ENCODE measurements around the gene FBXW5. TPM values are rescaled to one million over a fixed set of nuclear protein-coding genes. Genes with fewer than 3 reads are reported as not detected.

The FBXW5 gene
- total and polyA plus RNA-seq, 2 donors (not counting 3 experiments of a cell fraction or from before 2014, with no cell fraction given), result 97.3 to 151 TPM

DNA sequence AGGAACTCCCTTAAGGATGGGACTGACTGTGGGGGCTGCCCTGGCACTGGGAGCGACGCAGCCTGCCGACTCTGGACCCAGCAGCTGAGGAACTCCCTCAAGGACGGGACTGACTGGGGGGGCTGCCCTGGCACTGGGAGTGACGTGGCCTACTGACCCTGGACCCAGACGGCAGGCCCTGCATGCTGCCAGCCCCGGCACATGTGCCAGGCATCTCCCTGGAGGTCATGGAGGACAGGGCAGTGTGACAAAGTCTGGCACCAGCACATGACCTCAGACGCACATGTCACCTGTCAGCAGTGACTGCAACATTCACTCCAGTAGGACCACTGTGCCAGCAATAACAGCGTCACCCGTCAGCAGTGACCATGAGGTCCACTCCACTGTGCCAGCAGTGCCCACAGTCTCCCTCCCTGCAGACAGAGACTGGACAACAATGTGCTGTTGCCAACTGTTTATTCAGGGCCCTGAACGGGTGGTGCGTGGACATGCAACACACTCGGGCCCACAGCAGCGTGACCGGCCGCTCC is 4.5 kb downstream of the FBXW5 start:
- BruUV-seq (replicated peaks), result no TSS peak
- no peak for FAIRE-seq
- H3K4me3 ChIP-seq (replicated peaks in 1 of 3; ENCODE audit: insufficient read depth in 1 of 3, low read depth in 1 of 3, low read length in 3 of 3), result no peak overlapping the region
- H3K27me3 ChIP-seq (ENCODE audit: control insufficient read depth in 2 of 2, insufficient read depth in 2 of 2, low read length in 2 of 2), result no peaks in the 10 kb centered on the region
- H4K20me1 ChIP-seq (replicated peaks; ENCODE audit: control insufficient read depth, extremely low read depth, insufficient read depth, low read length), result no peaks in the 10 kb centered on the region
- no peak overlapping the region for H3K9ac ChIP-seq (replicated peaks; ENCODE audit: extremely low read depth, insufficient read depth, low read length)
- peaks cover 2 to 31% of the 10 kb centered on the region in 2 experiments for H3K36me3 ChIP-seq (ENCODE audit: control insufficient read depth in 2 of 2, extremely low read depth in 1 of 2, insufficient read depth in 2 of 2, low read length in 2 of 2)
- TF ChIP-seq FOS (IDR thresholded peaks at IDR 0.05; ENCODE audit: borderline replicate concordance, insufficient read depth, low read length), result no peak
- no peaks in the 10 kb centered on the region for H3K9me3 ChIP-seq (replicated peaks; ENCODE audit: control insufficient read depth, insufficient read depth, low read length)
- POLR2A ChIA-PET, result interaction anchor here (0.7 kb wide), 1 partner anchor 22 kb away, joined by 6 read pairs; no protein-coding TSS in a partner anchor
- H3K79me2 ChIP-seq (ENCODE audit: control insufficient read depth, insufficient read depth, low read length), result peaks cover 26% of the 10 kb centered on the region
- H3K4me2 ChIP-seq (ENCODE audit: insufficient read depth, low read length), result no peak overlapping the region
- no peak for DNase-seq (ENCODE audit: low read depth, low spot score)
- no peaks in the 10 kb centered on the region for H3K9me1 ChIP-seq (replicated peaks; ENCODE audit: control insufficient read depth, extremely low read depth, insufficient read depth, low read length)
- intact Hi-C loops (cut with micrococcal nuclease) (loop anchor here (5.0 kb wide), 2 partner anchors 53 to 73 kb away; partner anchors contain the start of genes EDF1 and TRAF2), dilution Hi-C loops (cut with MboI; ENCODE audit: extremely low pct_ligation_motif_present, low sequenced_read_pairs) (loop anchor here (25.0 kb wide), 1 partner anchor 128 kb away; the partner anchor contains the start of gene RABL6)
- H3K27ac ChIP-seq (ENCODE audit: insufficient read depth, low read depth, low read length), result no peak overlapping the region
- CTCF ChIA-PET, result interaction anchor here (1.2 to 1.4 kb wide), 2 partner anchors 20 to 44 kb away, joined by 3 read pairs; no protein-coding TSS in a partner anchor
- H3K4me1 ChIP-seq (ENCODE audit: control insufficient read depth, extremely low read depth, insufficient read depth, low read length), result no peaks in the 10 kb centered on the region
- H2AFZ ChIP-seq (ENCODE audit: low read depth, low read length), result no peak overlapping the region

DNA sequence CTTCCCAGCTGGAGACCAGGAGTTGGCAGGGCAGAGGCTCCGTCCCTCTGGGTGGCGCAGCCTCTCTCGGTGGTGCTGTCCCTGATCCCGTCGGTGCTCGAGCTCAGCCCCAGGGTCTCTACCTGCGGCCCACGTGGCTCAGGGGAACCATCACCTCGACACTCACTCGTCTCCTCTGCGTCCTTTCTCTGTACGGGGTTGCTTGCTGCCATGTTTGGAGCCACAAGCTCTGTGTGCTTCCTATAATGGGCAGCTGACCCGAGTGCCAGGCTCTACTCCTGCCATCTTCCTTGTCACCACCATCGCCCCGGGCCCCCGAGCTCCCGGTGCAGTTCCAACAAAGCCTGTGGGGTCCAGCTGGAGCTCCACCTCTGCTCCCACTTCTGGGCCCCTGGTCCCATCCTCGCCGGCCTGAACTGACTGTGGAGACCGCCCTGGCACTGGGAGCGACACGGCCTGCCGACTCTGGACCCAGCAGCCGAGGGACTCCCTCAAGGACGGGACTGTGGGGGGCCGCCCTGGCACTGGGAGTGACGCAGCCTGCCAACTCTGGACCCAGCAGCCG is 5.0 kb downstream of the FBXW5 start:
- H3K9me3 ChIP-seq (replicated peaks; ENCODE audit: control insufficient read depth, insufficient read depth, low read length), result no peaks in the 10 kb centered on the region
- no peak overlapping the region for H3K4me3 ChIP-seq (replicated peaks in 1 of 3; ENCODE audit: insufficient read depth in 1 of 3, low read depth in 1 of 3, low read length in 3 of 3)
- H4K20me1 ChIP-seq (replicated peaks; ENCODE audit: control insufficient read depth, extremely low read depth, insufficient read depth, low read length), result no peaks in the 10 kb centered on the region
- no peaks in the 10 kb centered on the region for H3K27me3 ChIP-seq (ENCODE audit: control insufficient read depth in 2 of 2, insufficient read depth in 2 of 2, low read length in 2 of 2)
- POLR2A ChIA-PET, result interaction anchor here (0.7 kb wide), 1 partner anchor 21 kb away, joined by 6 read pairs; no protein-coding TSS in a partner anchor
- peaks cover 26% of the 10 kb centered on the region for H3K79me2 ChIP-seq (ENCODE audit: control insufficient read depth, insufficient read depth, low read length)
- H3K4me1 ChIP-seq (ENCODE audit: control insufficient read depth, extremely low read depth, insufficient read depth, low read length), result no peaks in the 10 kb centered on the region
- H3K27ac ChIP-seq (ENCODE audit: insufficient read depth, low read depth, low read length), result no peak overlapping the region
- no peak overlapping the region for H3K4me2 ChIP-seq (ENCODE audit: insufficient read depth, low read length)
- no peak overlapping the region for H3K9ac ChIP-seq (replicated peaks; ENCODE audit: extremely low read depth, insufficient read depth, low read length)
- intact Hi-C loops (cut with micrococcal nuclease), result loop anchor here (5.0 kb wide), 1 partner anchor 72 kb away; the partner anchor contains the start of gene EDF1
- FAIRE-seq, result no peak
- H2AFZ ChIP-seq (ENCODE audit: low read depth, low read length), result no peak overlapping the region
- dilution Hi-C loops (cut with MboI; ENCODE audit: extremely low pct_ligation_motif_present, low sequenced_read_pairs), result loop anchor here (25.0 kb wide), 1 partner anchor 127 kb away; the partner anchor contains the start of gene RABL6
- BruUV-seq (replicated peaks), result no TSS peak
- no peak for TF ChIP-seq CTCF (IDR thresholded peaks at IDR 0.05; ENCODE audit: extremely low read depth in 1 of 2, insufficient read depth in 1 of 2, low read depth in 1 of 2, low read length in 2 of 2)
- no peak for TF ChIP-seq MYC (IDR thresholded peaks at IDR 0.05; ENCODE audit: low read depth, low read length)
- no peak for TF ChIP-seq JUN (IDR thresholded peaks at IDR 0.05; ENCODE audit: borderline replicate concordance, insufficient read depth, insufficient read length, low read depth)
- TF ChIP-seq FOS (IDR thresholded peaks at IDR 0.05; ENCODE audit: borderline replicate concordance, insufficient read depth, low read length), result no peak
- CTCF ChIA-PET, result interaction anchor here (1.2 to 1.4 kb wide), 2 partner anchors 19 to 43 kb away, joined by 3 read pairs; no protein-coding TSS in a partner anchor
- no peaks in the 10 kb centered on the region for H3K9me1 ChIP-seq (replicated peaks; ENCODE audit: control insufficient read depth, extremely low read depth, insufficient read depth, low read length)
- H3K36me3 ChIP-seq (ENCODE audit: control insufficient read depth in 2 of 2, extremely low read depth in 1 of 2, insufficient read depth in 2 of 2, low read length in 2 of 2), result peaks cover 2 to 31% of the 10 kb centered on the region in 2 experiments
- DNase-seq (ENCODE audit: low read depth, low spot score), result no peak

Measured in endothelial cell of umbilical vein (primary cell).